Hematopoietic multipotent progenitor cell (in vitro differentiated cells): Measurements from ENCODE around the gene DESI1. TPM values are rescaled to one million over a fixed set of nuclear protein-coding genes. Genes with fewer than 3 reads are reported as not detected.
"Not testable (repeated sequence)": the region's sequence is repeated elsewhere in the genome, so short reads cannot be mapped to it uniquely, and the experiment has no call there.

Experiments used
- DNase-seq, 3 donors: peaks; one replicate each; pipeline ENCODE4 v3.0.0-alpha.2; 2011 to 2015; ENCODE audit warnings: low read depth in 2 of 3, low spot score in 2 of 3
- small RNA-seq: library from RNA; depleted of rRNA; stranded (forward); fragments of <200 nt; gene quantifications from one replicate; pipeline ENCODE3, GENCODE V24; 2012
- total RNA-seq: library from RNA; depleted of rRNA; stranded (reverse); fragments of >200 nt; gene quantifications from one replicate; pipeline ENCODE4 v1.2.3, GENCODE V29; 2012

The DESI1 gene
- total RNA-seq, 1 donor = 6.7 TPM

- no peak for DNase-seq
These were observed 58.4 kb downstream of the DESI1 start for GRCh38 chr22:41562461-41562860.

GRCh38 chr22:41561788-41562187 is 59.1 kb downstream of the DESI1 start:
- no peak for DNase-seq

- no peak for DNase-seq
These were observed 59.5 kb downstream of the DESI1 start for GRCh38 chr22:41561335-41561734.

GRCh38 chr22:41560095-41560471 is 60.8 kb downstream of the DESI1 start:
- no peak for DNase-seq

- not testable (repeated sequence) for DNase-seq
These were observed 62.6 kb downstream of the DESI1 start for GRCh38 chr22:41558241-41558630.

GRCh38 chr22:41557401-41558240 is 63.2 kb downstream of the DESI1 start:
- peak in 1 of 3 donors; percentile 33 for DNase-seq

- no peak for DNase-seq
These were observed 64.3 kb downstream of the DESI1 start for GRCh38 chr22:41556561-41556960.

GRCh38 chr22:41555325-41555982 is 65.4 kb downstream of the DESI1 start:
- no peak for DNase-seq

- no peak for DNase-seq
These were observed 68.8 kb downstream of the DESI1 start for GRCh38 chr22:41551877-41552582.

GRCh38 chr22:41550952-41551491 is 69.8 kb downstream of the DESI1 start:
- no peak for DNase-seq

- DNase-seq = no peak
These were observed 72.0 kb downstream of the DESI1 start for GRCh38 chr22:41548830-41549211.

Small RNA genes lying within 50 kb of the gene (small RNA-seq; reads per million reads assigned to genes)
- gene RF00019 = not detected

Other genes with a start within 250 kb of the DESI1 start
- 2.2 TPM for gene TEF, start 239.1 kb downstream of the DESI1 start, total RNA-seq
- 29.9 TPM for gene TOB2, start 174.2 kb downstream of the DESI1 start, total RNA-seq
- 34.5 TPM for gene PHF5A, start 152.4 kb downstream of the DESI1 start, total RNA-seq
- 99.1 TPM for gene ACO2, start 151.9 kb downstream of the DESI1 start, total RNA-seq
- gene POLR3H, start 76.6 kb downstream of the DESI1 start, total RNA-seq = 21.5 TPM
- gene CSDC2, start 60.0 kb downstream of the DESI1 start, total RNA-seq = not detected
- 2.7 TPM for gene PMM1, start 31.2 kb downstream of the DESI1 start, total RNA-seq
- 117 TPM for gene XRCC6, start 252 bp upstream of the DESI1 start, total RNA-seq
- 127 TPM for gene SNU13, start 67.8 kb upstream of the DESI1 start, total RNA-seq
- gene MEI1, start 78.5 kb upstream of the DESI1 start, total RNA-seq = 16.2 TPM
- 15.9 TPM for gene CCDC134, start 179.6 kb upstream of the DESI1 start, total RNA-seq
- 95.9 TPM for gene SREBF2, start 212.1 kb upstream of the DESI1 start, total RNA-seq